Measurements from ENCODE around the gene GARIN5B. TPM values are rescaled to one million over a fixed set of nuclear protein-coding genes. Genes with fewer than 3 reads are reported as not detected.

The GARIN5B gene
- polyA plus RNA-seq, 1 of the 3 experiments (the other 2 are of a cell fraction) = not detected

DNA sequence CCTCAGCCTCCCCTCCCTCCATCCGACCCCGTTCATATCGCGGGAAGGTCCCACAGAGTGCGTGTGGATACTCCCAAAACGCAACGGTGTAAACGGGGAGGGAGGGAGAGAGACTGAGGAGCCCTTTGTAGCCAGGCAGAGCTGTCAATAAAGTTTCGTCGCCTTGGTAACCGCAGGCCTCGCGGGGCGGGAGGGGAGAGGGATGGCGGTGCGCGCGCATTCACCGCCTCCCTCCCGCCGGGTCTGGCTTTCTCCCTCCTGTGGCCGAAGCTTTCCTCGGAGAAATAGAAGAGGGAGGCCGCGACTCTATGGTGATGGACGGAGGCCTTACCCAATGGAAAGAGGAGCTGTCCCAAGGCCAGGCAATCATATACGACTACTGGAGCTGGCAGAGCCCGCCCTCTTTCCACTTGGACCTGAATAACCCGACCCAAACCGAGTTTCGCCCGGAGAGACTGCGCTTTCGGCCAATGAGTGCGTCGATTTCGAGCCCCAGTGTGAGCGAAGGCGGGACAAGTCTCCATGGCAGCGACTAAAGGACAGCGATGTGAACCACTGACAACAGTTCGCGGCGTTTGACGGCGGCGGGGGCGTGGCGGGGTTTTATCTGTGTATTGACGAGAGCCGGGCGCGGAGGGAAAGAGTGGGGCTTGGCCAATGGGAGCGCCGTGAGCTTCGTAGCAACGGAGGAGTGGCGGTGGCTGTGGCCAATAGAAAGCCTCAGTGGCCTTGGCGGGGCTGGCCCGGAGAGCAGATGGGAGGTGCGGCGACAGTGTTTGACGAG, 23.8 kb downstream of the GARIN5B start, which contains the start of gene KMT5C (continued):
- TF ChIP-seq, protein P1, sequence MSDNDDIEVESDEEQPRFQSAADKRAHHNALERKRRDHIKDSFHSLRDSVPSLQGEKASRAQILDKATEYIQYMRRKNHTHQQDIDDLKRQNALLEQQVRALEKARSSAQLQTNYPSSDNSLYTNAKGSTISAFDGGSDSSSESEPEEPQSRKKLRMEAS (IDR thresholded peaks at IDR 0.05; ENCODE audit: low read depth) = peak; percentile 7; the same call in 1 of the 2 replicates
- TF ChIP-seq, protein P2, sequence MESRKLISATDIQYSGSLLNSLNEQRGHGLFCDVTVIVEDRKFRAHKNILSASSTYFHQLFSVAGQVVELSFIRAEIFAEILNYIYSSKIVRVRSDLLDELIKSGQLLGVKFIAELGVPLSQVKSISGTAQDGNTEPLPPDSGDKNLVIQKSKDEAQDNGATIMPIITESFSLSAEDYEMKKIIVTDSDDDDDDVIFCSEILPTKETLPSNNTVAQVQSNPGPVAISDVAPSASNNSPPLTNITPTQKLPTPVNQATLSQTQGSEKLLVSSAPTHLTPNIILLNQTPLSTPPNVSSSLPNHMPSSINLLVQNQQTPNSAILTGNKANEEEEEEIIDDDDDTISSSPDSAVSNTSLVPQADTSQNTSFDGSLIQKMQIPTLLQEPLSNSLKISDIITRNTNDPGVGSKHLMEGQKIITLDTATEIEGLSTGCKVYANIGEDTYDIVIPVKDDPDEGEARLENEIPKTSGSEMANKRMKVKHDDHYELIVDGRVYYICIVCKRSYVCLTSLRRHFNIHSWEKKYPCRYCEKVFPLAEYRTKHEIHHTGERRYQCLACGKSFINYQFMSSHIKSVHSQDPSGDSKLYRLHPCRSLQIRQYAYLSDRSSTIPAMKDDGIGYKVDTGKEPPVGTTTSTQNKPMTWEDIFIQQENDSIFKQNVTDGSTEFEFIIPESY (IDR thresholded peaks at IDR 0.05; ENCODE audit: borderline replicate concordance, low read depth) = 0 out of 2 replicates have a peak, but pooled peaks have one; percentile 40
- TF ChIP-seq MEF2A (IDR thresholded peaks at IDR 0.05; ENCODE audit: borderline replicate concordance, low read depth) = no peak
- no peak for TF ChIP-seq TEAD4 (IDR thresholded peaks at IDR 0.05; ENCODE audit: borderline replicate concordance, insufficient read depth)
- TF ChIP-seq, protein P3, sequence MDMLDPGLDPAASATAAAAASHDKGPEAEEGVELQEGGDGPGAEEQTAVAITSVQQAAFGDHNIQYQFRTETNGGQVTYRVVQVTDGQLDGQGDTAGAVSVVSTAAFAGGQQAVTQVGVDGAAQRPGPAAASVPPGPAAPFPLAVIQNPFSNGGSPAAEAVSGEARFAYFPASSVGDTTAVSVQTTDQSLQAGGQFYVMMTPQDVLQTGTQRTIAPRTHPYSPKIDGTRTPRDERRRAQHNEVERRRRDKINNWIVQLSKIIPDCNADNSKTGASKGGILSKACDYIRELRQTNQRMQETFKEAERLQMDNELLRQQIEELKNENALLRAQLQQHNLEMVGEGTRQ (IDR thresholded peaks at IDR 0.05; ENCODE audit: borderline replicate concordance, low read depth, low read length) = no peak
- TF ChIP-seq EP300 (IDR thresholded peaks at IDR 0.05; ENCODE audit: borderline replicate concordance in 1 of 2, low read depth in 1 of 2, low read length in 1 of 2) = peak in 1 of 2 experiments; percentile 37; a peak in 1 of 4 replicates
- TF ChIP-seq, protein P4, sequence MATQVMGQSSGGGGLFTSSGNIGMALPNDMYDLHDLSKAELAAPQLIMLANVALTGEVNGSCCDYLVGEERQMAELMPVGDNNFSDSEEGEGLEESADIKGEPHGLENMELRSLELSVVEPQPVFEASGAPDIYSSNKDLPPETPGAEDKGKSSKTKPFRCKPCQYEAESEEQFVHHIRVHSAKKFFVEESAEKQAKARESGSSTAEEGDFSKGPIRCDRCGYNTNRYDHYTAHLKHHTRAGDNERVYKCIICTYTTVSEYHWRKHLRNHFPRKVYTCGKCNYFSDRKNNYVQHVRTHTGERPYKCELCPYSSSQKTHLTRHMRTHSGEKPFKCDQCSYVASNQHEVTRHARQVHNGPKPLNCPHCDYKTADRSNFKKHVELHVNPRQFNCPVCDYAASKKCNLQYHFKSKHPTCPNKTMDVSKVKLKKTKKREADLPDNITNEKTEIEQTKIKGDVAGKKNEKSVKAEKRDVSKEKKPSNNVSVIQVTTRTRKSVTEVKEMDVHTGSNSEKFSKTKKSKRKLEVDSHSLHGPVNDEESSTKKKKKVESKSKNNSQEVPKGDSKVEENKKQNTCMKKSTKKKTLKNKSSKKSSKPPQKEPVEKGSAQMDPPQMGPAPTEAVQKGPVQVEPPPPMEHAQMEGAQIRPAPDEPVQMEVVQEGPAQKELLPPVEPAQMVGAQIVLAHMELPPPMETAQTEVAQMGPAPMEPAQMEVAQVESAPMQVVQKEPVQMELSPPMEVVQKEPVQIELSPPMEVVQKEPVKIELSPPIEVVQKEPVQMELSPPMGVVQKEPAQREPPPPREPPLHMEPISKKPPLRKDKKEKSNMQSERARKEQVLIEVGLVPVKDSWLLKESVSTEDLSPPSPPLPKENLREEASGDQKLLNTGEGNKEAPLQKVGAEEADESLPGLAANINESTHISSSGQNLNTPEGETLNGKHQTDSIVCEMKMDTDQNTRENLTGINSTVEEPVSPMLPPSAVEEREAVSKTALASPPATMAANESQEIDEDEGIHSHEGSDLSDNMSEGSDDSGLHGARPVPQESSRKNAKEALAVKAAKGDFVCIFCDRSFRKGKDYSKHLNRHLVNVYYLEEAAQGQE (IDR thresholded peaks at IDR 0.05; ENCODE audit: low read depth, low read length) = no peak
- no peak for TF ChIP-seq ELF1 (IDR thresholded peaks at IDR 0.05)
- no peak for TF ChIP-seq JUND (IDR thresholded peaks at IDR 0.05)
- TF ChIP-seq NRF1 (IDR thresholded peaks at IDR 0.05; ENCODE audit: low read depth, low read length) = peak; percentile 61; the same call in 1 of the 2 replicates
- peak; percentile 45 for TF ChIP-seq GABPA (IDR thresholded peaks at IDR 0.05; ENCODE audit: low read depth)
- peak; percentile 39 for TF ChIP-seq MXI1 (IDR thresholded peaks at IDR 0.05; ENCODE audit: low read depth, low read length)
- TF ChIP-seq RCOR1 (IDR thresholded peaks at IDR 0.05; ENCODE audit: low read length) = no peak
- no peak for TF ChIP-seq NFIC (IDR thresholded peaks at IDR 0.05; ENCODE audit: borderline replicate concordance)
- peak; percentile 78 for TF ChIP-seq GATA2 (CRISPR knock-in tag; IDR thresholded peaks at IDR 0.05)
- peak; percentile 92 for TF ChIP-seq RFX5 (IDR thresholded peaks at IDR 0.05; ENCODE audit: low read length)
